Retinal pigment epithelial cell (primary cell): ENCODE measurements around the gene TRPM8.
A peak's percentile ranks its signal among the peaks of the same experiment; 100 is the strongest.
"Not testable (repeated sequence)": the region's sequence is repeated elsewhere in the genome, so short reads cannot be mapped to it uniquely, and the experiment has no call there.

Experiments
- DNase-seq: peaks from one replicate; pipeline ENCODE4 v3.0.0-alpha.2; 2010; ENCODE audit warnings: low read depth
- H3K4me3 ChIP-seq: 2 replicates; pipeline ENCODE4 v1.5.1; 2011; ENCODE audit warnings: mild to moderate bottlenecking, low read length, control low read depth, moderate library complexity
- CTCF ChIP-seq: conservative IDR thresholded peaks from 2 replicates; pipeline ENCODE4 v1.5.1; 2011; ENCODE audit warnings: low read depth, low read length, control low read depth, inconsistent platforms

Gene TRPM8

GRCh38 chr2:233917116-233917515 lies at the start of gene TRPM8:
TSS of gene TRPM8 (plus strand) at chr2:233917373. CDS start at chr2:233926538, 9,165 bp downstream.
- no peak within 1 kb of the TSS for H3K4me3 ChIP-seq
- no peak for DNase-seq
- TF ChIP-seq CTCF: no peak

GRCh38 chr2:233867993-233868532 lies 49.1 kb upstream of the TRPM8 start, which contains the start of gene MSL3B:
TSS of gene MSL3B (minus strand) at chr2:233868386.
- no peak for TF ChIP-seq CTCF
- peak within 1 kb of the TSS; percentile 55 for H3K4me3 ChIP-seq
- no peak for DNase-seq

- H3K4me3 ChIP-seq: no peak overlapping the region
- no peak for TF ChIP-seq CTCF
- DNase-seq: no peak
Observed at GRCh38 chr2:233871432-233871831, 45.7 kb upstream of the TRPM8 start.

GRCh38 chr2:233872125-233872524 lies 45.0 kb upstream of the TRPM8 start:
- not testable (repeated sequence) for H3K4me3 ChIP-seq, DNase-seq

- no peak for TF ChIP-seq CTCF
- no peak overlapping the region for H3K4me3 ChIP-seq
- no peak for DNase-seq
Observed at GRCh38 chr2:233882353-233882752, 34.8 kb upstream of the TRPM8 start.

GRCh38 chr2:233892793-233893192 lies 24.4 kb upstream of the TRPM8 start:
- TF ChIP-seq CTCF: no peak
- no peak for DNase-seq
- H3K4me3 ChIP-seq: no peak overlapping the region

GRCh38 chr2:233896253-233896652 lies 20.9 kb upstream of the TRPM8 start:
- not testable (repeated sequence) for H3K4me3 ChIP-seq, DNase-seq

GRCh38 chr2:233901367-233901766 lies 15.8 kb upstream of the TRPM8 start:
- H3K4me3 ChIP-seq: no peak overlapping the region
- TF ChIP-seq CTCF: no peak
- DNase-seq: no peak
